DND-41 (cell line): ENCODE data around the gene SLC40A1.

Experiments used
- CTCF ChIP-seq: IDR thresholded peaks from 2 replicates; pipeline ENCODE4 v1.5.1; 2012; ENCODE audit warnings: borderline replicate concordance, low read length, moderate library complexity, mild to moderate bottlenecking; ENCODE audit not compliant: poor library complexity, severe bottlenecking; ENCODE audit errors: extremely low read depth
- EZH2 ChIP-seq: IDR thresholded peaks from 3 replicates; pipeline ENCODE4 v1.6.1; 2012; ENCODE audit warnings: borderline replicate concordance, low read depth, mild to moderate bottlenecking, moderate library complexity, low read length, inconsistent platforms; ENCODE audit not compliant: severe bottlenecking

GRCh38 chr2:189526241-189526640 is 54.3 kb downstream of the SLC40A1 start:
- no peak for TF ChIP-seq CTCF
- TF ChIP-seq EZH2, result no peak
